22Rv1 (cell line): ENCODE results near the gene MAX.

Experiments used
- CTCF ChIP-seq: fragments of 450-650 bp; IDR thresholded peaks from 2 replicates; pipeline ENCODE4 v1.5.1; 2017; ENCODE audit warnings: mild to moderate bottlenecking
- ZFX ChIP-seq: fragments of 450-650 bp; IDR thresholded peaks from 2 replicates; pipeline ENCODE4 v1.6.1; 2017; ENCODE audit warnings: antibody characterized with exemption, borderline replicate concordance

DNA sequence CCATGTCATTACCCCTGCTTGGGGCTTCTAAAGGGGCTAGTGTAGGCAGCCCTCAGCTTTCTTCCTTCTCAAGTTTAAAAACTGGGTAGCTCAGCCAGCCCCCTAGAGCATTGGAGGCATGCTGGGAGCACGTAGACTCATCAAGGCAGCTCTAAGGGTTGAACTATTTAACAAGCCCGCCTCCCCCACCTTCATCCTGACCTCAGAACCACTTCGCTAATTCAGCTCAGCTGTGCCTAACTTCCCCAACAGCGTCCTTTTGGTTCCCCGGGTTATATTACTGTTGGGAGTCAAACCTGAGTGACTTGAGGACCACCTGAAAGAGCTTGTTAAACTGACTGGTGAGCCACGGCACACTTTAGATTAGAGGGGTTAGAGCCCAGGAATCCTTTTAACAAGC lies 30.1 kb downstream of the MAX start:
- no peak for TF ChIP-seq CTCF
- no peak for TF ChIP-seq ZFX
